Erythroblast (primary cell): ENCODE results near the gene C21orf58.

Experiments used
- GATA1 ChIP-seq: IDR thresholded peaks from 2 replicates; pipeline ENCODE4 v1.6.1; 2011; ENCODE audit warnings: low read depth, mild to moderate bottlenecking, control low read depth, low read length, moderate library complexity
- POLR2A ChIP-seq: IDR thresholded peaks from 2 replicates; pipeline ENCODE4 v1.6.1; 2011; ENCODE audit warnings: mild to moderate bottlenecking, low read length

DNA sequence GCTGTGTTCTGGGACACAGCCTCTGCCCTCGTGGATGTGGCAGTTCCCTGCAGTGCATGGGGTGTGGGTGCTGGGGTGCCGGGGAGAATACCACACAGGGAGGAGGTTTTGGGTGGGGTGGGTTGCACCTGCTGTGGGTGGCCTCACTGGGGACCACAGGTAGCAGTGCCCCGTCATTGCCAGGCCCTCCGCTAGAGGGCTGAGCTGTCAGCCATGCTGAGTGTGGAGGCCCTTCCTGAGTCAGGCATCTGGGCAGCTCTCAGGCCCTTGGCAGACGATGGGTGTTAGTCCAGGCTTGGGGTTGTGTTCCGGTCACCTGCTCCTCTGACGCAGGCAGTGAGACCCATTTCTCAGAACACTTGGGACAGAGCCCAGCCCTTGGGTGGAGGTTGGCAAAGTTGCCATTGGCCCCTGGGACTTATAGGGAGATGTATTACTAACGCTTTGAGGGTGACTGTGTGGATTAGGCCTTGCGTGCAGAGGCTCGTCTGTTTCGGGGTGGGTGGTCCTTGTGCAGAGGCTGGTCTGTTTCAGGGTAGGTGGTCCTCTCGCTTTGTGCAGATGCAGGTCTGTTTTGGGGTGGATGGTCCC is 24.2 kb upstream of the C21orf58 start:
- TF ChIP-seq POLR2A (peak; percentile 61), GATA1 (no peak)
